Astrocyte (in vitro differentiated cells and primary cell): ENCODE measurements around the gene SLC26A2. TPM values are rescaled to one million over a fixed set of nuclear protein-coding genes. Genes with fewer than 3 reads are reported as not detected.

Source experiments
- DNase-seq: peaks from one replicate; pipeline ENCODE4 v3.0.0-alpha.2; 2010; ENCODE audit warnings: low read depth
- FAIRE-seq: peaks from 2 replicates; lab custom pipeline; 2011; peaks lifted over from hg19 to GRCh38; lab: Jason Lieb, UNC
- H2AFZ ChIP-seq: 2 replicates; pipeline ENCODE4 v1.6.0; 2012; ENCODE audit warnings: low read depth, low read length, inconsistent platforms
- H3K27ac ChIP-seq: 2 replicates; pipeline ENCODE4 v1.5.1; 2011; ENCODE audit warnings: low read depth, low read length, inconsistent platforms
- H3K27me3 ChIP-seq: 2 replicates; pipeline ENCODE4 v1.6.0; 2011; ENCODE audit warnings: low read length, inconsistent platforms; ENCODE audit not compliant: insufficient read depth
- H3K36me3 ChIP-seq: 2 replicates; pipeline ENCODE4 v1.5.1; 2011; ENCODE audit warnings: low read length, inconsistent platforms; ENCODE audit not compliant: insufficient read depth
- H3K4me1 ChIP-seq: 2 replicates; pipeline ENCODE4 v1.5.1; 2011; ENCODE audit warnings: low read length, inconsistent platforms; ENCODE audit not compliant: insufficient read depth
- H3K4me2 ChIP-seq: 2 replicates; pipeline ENCODE4 v1.6.0; 2012; ENCODE audit warnings: low read length, inconsistent platforms
- H3K4me3 ChIP-seq: 2 replicates; pipeline ENCODE4 v1.5.1; 2011; ENCODE audit warnings: low read depth, mild to moderate bottlenecking, low read length, inconsistent platforms; ENCODE audit not compliant: insufficient read depth
- H3K79me2 ChIP-seq: 2 replicates; pipeline ENCODE4 v1.6.0; 2012; ENCODE audit warnings: mild to moderate bottlenecking, low read length, inconsistent platforms; ENCODE audit not compliant: insufficient read depth
- H3K9ac ChIP-seq: 2 replicates; pipeline ENCODE4 v1.6.0; 2012; ENCODE audit warnings: mild to moderate bottlenecking, low read length, inconsistent platforms
- H3K9me3 ChIP-seq: 2 replicates; pipeline ENCODE4 v1.5.1; 2012; ENCODE audit warnings: low read depth, mild to moderate bottlenecking, low read length, inconsistent platforms; ENCODE audit not compliant: insufficient read depth
- H4K20me1 ChIP-seq: 2 replicates; pipeline ENCODE4 v1.6.0; 2012; ENCODE audit warnings: low read length, inconsistent platforms; ENCODE audit not compliant: insufficient read depth
- H3K27ac Mint-ChIP-seq: one replicate; pipeline ENCODE4 v1.8.0; 2021; ENCODE audit warnings: mild to moderate bottlenecking, mixed read lengths; ENCODE audit not compliant: unreplicated experiment
- H3K27me3 Mint-ChIP-seq: one replicate; pipeline ENCODE4 v1.8.0; 2021; ENCODE audit warnings: low read depth, mixed read lengths; ENCODE audit not compliant: unreplicated experiment
- H3K36me3 Mint-ChIP-seq: one replicate; pipeline ENCODE4 v1.8.0; 2021; ENCODE audit warnings: low read depth, mixed read lengths; ENCODE audit not compliant: unreplicated experiment
- H3K4me1 Mint-ChIP-seq: one replicate; pipeline ENCODE4 v1.8.0; 2021; ENCODE audit warnings: low read depth, mixed read lengths; ENCODE audit not compliant: unreplicated experiment
- H3K4me3 Mint-ChIP-seq: one replicate; pipeline ENCODE4 v1.8.0; 2021; ENCODE audit warnings: mild to moderate bottlenecking, moderate library complexity, mixed read lengths; ENCODE audit not compliant: unreplicated experiment
- H3K9me3 Mint-ChIP-seq: one replicate; pipeline ENCODE4 v1.8.0; 2021; ENCODE audit warnings: mild to moderate bottlenecking, mixed read lengths; ENCODE audit not compliant: unreplicated experiment
- EZH2 ChIP-seq: IDR thresholded peaks from 2 replicates; pipeline ENCODE4 v1.6.1; 2012; ENCODE audit warnings: mild to moderate bottlenecking, low read length, inconsistent platforms; ENCODE audit not compliant: insufficient read depth
- total RNA-seq: library from RNA; stranded (reverse); gene quantifications from 2 replicates; pipeline ENCODE4 v1.2.1, GENCODE V29; 2021
- TF ChIP-seq, protein P1 (sequence below): IDR thresholded peaks from 2 replicates; pipeline ENCODE4 v1.5.1; 2011; ENCODE audit warnings: low read depth, mild to moderate bottlenecking, inconsistent platforms, low read length, moderate library complexity; ENCODE audit not compliant: insufficient read depth

SLC26A2 gene
- total RNA-seq, 1 donor from 2014 or later, result 19.8 TPM

GRCh38 chr5:150006318-150006717, 45.8 kb downstream of the SLC26A2 start:
- H3K27me3 Mint-ChIP-seq, result no peaks in the 10 kb centered on the region
- peaks cover 47% of the 10 kb centered on the region for H3K36me3 ChIP-seq
- no peak for FAIRE-seq

GRCh38 chr5:150007050-150007449, 46.5 kb downstream of the SLC26A2 start:
- Histone ChIP-seq H3K4me1 (peaks cover 12% of the 10 kb centered on the region), H4K20me1 (peaks cover 76% of the 10 kb centered on the region), H3K4me3 (no peak overlapping the region), H3K36me3 (peaks cover 51% of the 10 kb centered on the region), H3K9me3 (no peaks in the 10 kb centered on the region), H3K27me3 (no peaks in the 10 kb centered on the region), H3K4me2 (no peak overlapping the region), H3K27ac (no peak overlapping the region), H3K9ac (no peak overlapping the region), H3K79me2 (peaks cover 91% of the 10 kb centered on the region), H2AFZ (no peak overlapping the region)
- peaks cover 14% of the 10 kb centered on the region for H3K4me1 Mint-ChIP-seq
- no peaks in the 10 kb centered on the region for H3K9me3 Mint-ChIP-seq
- no peaks in the 10 kb centered on the region for H3K27me3 Mint-ChIP-seq
- H3K4me3 Mint-ChIP-seq, result no peak overlapping the region
- TF ChIP-seq, protein P1, sequence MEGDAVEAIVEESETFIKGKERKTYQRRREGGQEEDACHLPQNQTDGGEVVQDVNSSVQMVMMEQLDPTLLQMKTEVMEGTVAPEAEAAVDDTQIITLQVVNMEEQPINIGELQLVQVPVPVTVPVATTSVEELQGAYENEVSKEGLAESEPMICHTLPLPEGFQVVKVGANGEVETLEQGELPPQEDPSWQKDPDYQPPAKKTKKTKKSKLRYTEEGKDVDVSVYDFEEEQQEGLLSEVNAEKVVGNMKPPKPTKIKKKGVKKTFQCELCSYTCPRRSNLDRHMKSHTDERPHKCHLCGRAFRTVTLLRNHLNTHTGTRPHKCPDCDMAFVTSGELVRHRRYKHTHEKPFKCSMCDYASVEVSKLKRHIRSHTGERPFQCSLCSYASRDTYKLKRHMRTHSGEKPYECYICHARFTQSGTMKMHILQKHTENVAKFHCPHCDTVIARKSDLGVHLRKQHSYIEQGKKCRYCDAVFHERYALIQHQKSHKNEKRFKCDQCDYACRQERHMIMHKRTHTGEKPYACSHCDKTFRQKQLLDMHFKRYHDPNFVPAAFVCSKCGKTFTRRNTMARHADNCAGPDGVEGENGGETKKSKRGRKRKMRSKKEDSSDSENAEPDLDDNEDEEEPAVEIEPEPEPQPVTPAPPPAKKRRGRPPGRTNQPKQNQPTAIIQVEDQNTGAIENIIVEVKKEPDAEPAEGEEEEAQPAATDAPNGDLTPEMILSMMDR, result no peak
- TF ChIP-seq EZH2, result no peak
- H3K36me3 Mint-ChIP-seq, result peaks cover 18% of the 10 kb centered on the region
- FAIRE-seq (no peak), DNase-seq (no peak)
- H3K27ac Mint-ChIP-seq, result no peak overlapping the region

More at GRCh38 chr5:150006318-150006717, 45.8 kb downstream of the SLC26A2 start:
- no peaks in the 10 kb centered on the region for H3K27me3 ChIP-seq
- peaks cover 16% of the 10 kb centered on the region for H3K4me1 Mint-ChIP-seq
- TF ChIP-seq EZH2, result no peak
- TF ChIP-seq, protein P1, result no peak
- H3K36me3 Mint-ChIP-seq, result peaks cover 15% of the 10 kb centered on the region
- peaks cover 98% of the 10 kb centered on the region for H3K79me2 ChIP-seq
- H3K9ac ChIP-seq, result no peak overlapping the region
- no peaks in the 10 kb centered on the region for H3K9me3 ChIP-seq
- H3K4me3 Mint-ChIP-seq, result no peak overlapping the region
- no peak overlapping the region for H3K4me3 ChIP-seq
- H3K4me2 ChIP-seq, result no peak overlapping the region
- peaks cover 82% of the 10 kb centered on the region for H4K20me1 ChIP-seq
- no peak overlapping the region for H3K27ac ChIP-seq
- no peaks in the 10 kb centered on the region for H3K9me3 Mint-ChIP-seq
- H2AFZ ChIP-seq, result no peak overlapping the region
- H3K27ac Mint-ChIP-seq, result no peak overlapping the region
- DNase-seq, result no peak
- peaks cover 15% of the 10 kb centered on the region for H3K4me1 ChIP-seq

GRCh38 chr5:150009671-150010387, 49.3 kb downstream of the SLC26A2 start:
- Histone ChIP-seq H3K27me3 (no peaks in the 10 kb centered on the region), H3K79me2 (peaks cover 78% of the 10 kb centered on the region), H3K9me3 (no peaks in the 10 kb centered on the region), H4K20me1 (peaks cover 50% of the 10 kb centered on the region), H3K4me3 (no peak overlapping the region), H3K36me3 (peaks cover 65% of the 10 kb centered on the region), H2AFZ (no peak overlapping the region), H3K27ac (no peak overlapping the region), H3K4me2 (no peak overlapping the region), H3K9ac (no peak overlapping the region), H3K4me1 (no peaks in the 10 kb centered on the region)
- Mint-ChIP-seq H3K4me1 (peaks cover 13% of the 10 kb centered on the region), H3K9me3 (peaks cover 2% of the 10 kb centered on the region), H3K4me3 (no peak overlapping the region), H3K27me3 (no peaks in the 10 kb centered on the region), H3K27ac (no peak overlapping the region), H3K36me3 (peaks cover 31% of the 10 kb centered on the region)
- DNase-seq (peak; percentile 41), FAIRE-seq (no peak)
- TF ChIP-seq, protein P1, result no peak
- no peak for TF ChIP-seq EZH2
